Right lobe of liver (tissue), 6 donors: Measurements from ENCODE around the gene OR11G2. TPM values are rescaled to one million over a fixed set of nuclear protein-coding genes. Genes with fewer than 3 reads are reported as not detected.

Experiments used
- ATAC-seq, 4 donors: fragments of 200-7000 bp; cut with Tn5 transposase; one replicate each; pipeline ENCODE4 v1.9.1; 2020; ENCODE audit warnings: mild to moderate bottlenecking in 4 of 4, moderate library complexity in 4 of 4
- DNase-seq, 3 donors: peaks; one replicate each; pipeline ENCODE4 v3.0.0-alpha.2; 2020
- H3K27ac ChIP-seq, 3 donors: fragments of 200-600 bp; one replicate each; pipeline ENCODE4 v1.8.0; 2022
- H3K27me3 ChIP-seq, 2 donors: fragments of 200-600 bp; one replicate each; pipeline ENCODE4 v1.8.0; 2022
- H3K36me3 ChIP-seq, 4 donors: fragments of 200-600 bp; sonication (generic) in 1 of 4; one replicate each; pipeline versions ENCODE4 v1.5.1 to v1.8.0; 2017 to 2022; ENCODE audit warnings: control low read depth in 1 of 4
- H3K4me1 ChIP-seq, 4 donors: fragments of 200-600 bp; sonication (generic) in 1 of 4; one replicate each; pipeline versions ENCODE4 v1.5.1 to v1.8.0; 2017 to 2022; ENCODE audit warnings: control low read depth in 1 of 4
- H3K4me3 ChIP-seq, 3 donors: fragments of 200-600 bp; one replicate each; pipeline ENCODE4 v1.8.0; 2022
- H3K9me3 ChIP-seq, 4 donors: fragments of 200-600 bp; sonication (generic) in 1 of 4; one replicate each; pipeline versions ENCODE4 v1.5.1 to v1.8.0; 2017 to 2022; ENCODE audit warnings: control low read depth in 1 of 4
- POLR2A ChIP-seq: fragments of 450-650 bp; IDR thresholded peaks from one replicate; pipeline ENCODE4 v1.6.1; 2017; ENCODE audit warnings: antibody characterized with exemption, mild to moderate bottlenecking
- WGBS: methylation state at CpG from one replicate; pipeline ENCODE4 v1.1.6; 2018; ENCODE audit warnings: low coverage, low lambda C conversion rate; ENCODE audit not compliant: insufficient coverage; ENCODE audit errors: missing lambda C conversion rate; 5-methylcytosine and 5-hydroxymethylcytosine counted together
- intact Hi-C, 2 donors: fragments of 100-400 bp; cut with DNase I; formaldehyde crosslinking; loops; one replicate each; pipeline versions ENCODE4 v1.11.2 to v1.14.1; 2022
- total RNA-seq, 6 experiments: library from RNA; depleted of rRNA in 2 of 6; stranded (reverse); fragments of >200 nt in 2 of 6; fragmentation: NEBNext Ultra II Directional in 3 of 6; extraction: Animal tissue kit (Norgen Biotek cat#: 25700) in 3 of 6; gene quantifications; one replicate each; pipeline versions ENCODE4 v1.1.0 to v1.2.4, GENCODE V29; 2016 to 2023
- TF ChIP-seq, protein P1 (sequence below), 4 donors: fragments of 200-600 bp in 3 of 4; fragments of 450-650 bp in 1 of 4; IDR thresholded peaks; one replicate each; pipeline versions ENCODE4 v1.5.1 to v1.8.0; 2016 to 2022; ENCODE audit warnings: antibody characterized with exemption in 4 of 4, mild to moderate bottlenecking in 2 of 4
- donor health status: DM: no; HTN: yes; CAD: no.
- donor health status: DM: no; HTN: no; CAD: no.
- donor health status: DM: no; HTN: no; CAD: no.
- donor health status: DM: no; HTN: yes; CAD: no.
- donor health status: DM: no; HTN: yes; CAD: no.

The OR11G2 gene
- total RNA-seq, 6 experiments from 2014 or later, result not detected

DNA sequence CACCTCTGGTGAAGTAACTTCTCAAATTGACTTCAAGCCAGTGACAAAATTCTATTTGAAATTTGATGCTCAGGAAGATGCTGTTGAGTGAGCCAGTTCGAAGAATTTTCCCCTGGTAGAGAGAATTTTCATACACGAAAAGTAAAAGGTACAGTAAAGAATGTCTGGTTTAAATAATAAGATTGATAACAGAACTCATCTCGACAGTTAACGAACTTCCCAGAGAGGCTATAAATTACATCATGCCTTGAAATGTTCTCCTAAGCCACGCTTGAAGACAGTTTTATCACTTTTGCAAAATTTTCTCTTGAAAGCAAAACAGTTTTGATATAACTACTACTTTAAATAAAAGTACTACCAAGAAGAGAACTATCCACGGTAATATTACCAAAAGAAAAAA, 14.4 kb upstream of the OR11G2 start:
- intact Hi-C loops, result no loop called here
- ATAC-seq (no peak), DNase-seq (no peak)
- TF ChIP-seq POLR2A, result no peak
- TF ChIP-seq, protein P1, sequence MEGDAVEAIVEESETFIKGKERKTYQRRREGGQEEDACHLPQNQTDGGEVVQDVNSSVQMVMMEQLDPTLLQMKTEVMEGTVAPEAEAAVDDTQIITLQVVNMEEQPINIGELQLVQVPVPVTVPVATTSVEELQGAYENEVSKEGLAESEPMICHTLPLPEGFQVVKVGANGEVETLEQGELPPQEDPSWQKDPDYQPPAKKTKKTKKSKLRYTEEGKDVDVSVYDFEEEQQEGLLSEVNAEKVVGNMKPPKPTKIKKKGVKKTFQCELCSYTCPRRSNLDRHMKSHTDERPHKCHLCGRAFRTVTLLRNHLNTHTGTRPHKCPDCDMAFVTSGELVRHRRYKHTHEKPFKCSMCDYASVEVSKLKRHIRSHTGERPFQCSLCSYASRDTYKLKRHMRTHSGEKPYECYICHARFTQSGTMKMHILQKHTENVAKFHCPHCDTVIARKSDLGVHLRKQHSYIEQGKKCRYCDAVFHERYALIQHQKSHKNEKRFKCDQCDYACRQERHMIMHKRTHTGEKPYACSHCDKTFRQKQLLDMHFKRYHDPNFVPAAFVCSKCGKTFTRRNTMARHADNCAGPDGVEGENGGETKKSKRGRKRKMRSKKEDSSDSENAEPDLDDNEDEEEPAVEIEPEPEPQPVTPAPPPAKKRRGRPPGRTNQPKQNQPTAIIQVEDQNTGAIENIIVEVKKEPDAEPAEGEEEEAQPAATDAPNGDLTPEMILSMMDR (IDR thresholded peaks at IDR 0.05), result no peak
- Histone ChIP-seq H3K4me3 (no peak overlapping the region), H3K27me3 (no peaks in the 10 kb centered on the region), H3K9me3 (no peaks in the 10 kb centered on the region), H3K27ac (no peak overlapping the region), H3K4me1 (no peaks in the 10 kb centered on the region), H3K36me3 (no peaks in the 10 kb centered on the region)
- WGBS, result 42% methylated on average over 6 of the region's 6 CpGs

DNA sequence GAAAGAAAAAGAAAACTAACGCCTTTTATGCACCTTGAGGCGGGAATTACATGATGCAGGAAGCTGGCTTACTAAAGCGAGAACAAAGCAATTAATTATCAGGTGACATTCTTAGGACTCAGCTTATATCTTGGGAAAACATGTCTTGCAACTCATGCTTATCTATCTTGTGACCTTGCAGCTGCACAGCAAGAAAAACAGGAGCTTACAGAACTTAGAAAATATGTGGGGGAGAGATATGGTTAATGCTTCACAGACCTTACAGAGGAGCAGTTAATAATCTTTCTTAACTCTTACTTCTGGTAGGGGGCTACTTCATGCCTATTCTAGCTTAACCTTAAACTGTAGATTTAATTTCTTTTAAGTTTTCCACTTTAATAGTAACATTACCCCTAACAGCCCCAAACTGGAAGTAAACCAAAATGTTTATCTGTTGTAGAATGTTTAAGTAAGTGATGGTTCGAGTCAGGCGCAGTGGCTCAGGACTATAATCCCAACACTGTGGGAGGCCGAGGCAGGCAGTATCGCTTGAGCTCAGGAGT, 13.2 kb upstream of the OR11G2 start:
- WGBS, result 60% methylated on average over 7 of the region's 7 CpGs
- Histone ChIP-seq H3K27ac (no peak overlapping the region), H3K36me3 (no peaks in the 10 kb centered on the region), H3K27me3 (no peaks in the 10 kb centered on the region), H3K4me3 (no peak overlapping the region), H3K9me3 (no peaks in the 10 kb centered on the region), H3K4me1 (no peaks in the 10 kb centered on the region)
- ATAC-seq (no peak), DNase-seq (no peak)
- TF ChIP-seq POLR2A, result no peak
- TF ChIP-seq, protein P1 (IDR thresholded peaks at IDR 0.05), result no peak
- intact Hi-C loops, result no loop called here

DNA sequence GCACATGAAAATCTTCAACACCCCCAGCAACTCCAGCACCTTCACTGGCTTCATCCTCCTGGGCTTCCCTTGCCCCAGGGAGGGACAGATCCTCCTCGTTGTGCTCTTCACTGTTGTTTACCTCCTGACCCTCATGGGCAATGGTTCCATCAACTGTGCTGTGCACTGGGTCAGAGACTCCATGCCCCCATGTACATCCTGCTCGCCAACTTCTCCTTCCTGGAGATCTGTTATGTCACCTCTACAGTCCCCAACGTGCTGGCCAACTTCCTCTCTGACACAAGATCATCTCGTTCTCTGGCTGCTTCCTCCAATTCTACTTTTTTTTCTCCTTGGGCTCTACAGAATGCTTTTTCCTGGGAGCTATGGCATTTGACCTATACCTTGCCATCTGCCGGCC, 11.5 kb upstream of the OR11G2 start:
- intact Hi-C loops, result no loop called here
- DNase-seq (no peak), ATAC-seq (peak; percentile 50 to 78 (median 67))
- H3K9me3 ChIP-seq, result no peaks in the 10 kb centered on the region
- H3K27me3 ChIP-seq, result no peaks in the 10 kb centered on the region
- H3K27ac ChIP-seq, result no peak overlapping the region
- 29% methylated on average over 5 of the region's 5 CpGs for WGBS
- TF ChIP-seq, protein P1 (IDR thresholded peaks at IDR 0.05), result no peak
- TF ChIP-seq POLR2A, result no peak
- no peak overlapping the region for H3K4me3 ChIP-seq
- H3K36me3 ChIP-seq, result no peaks in the 10 kb centered on the region
- H3K4me1 ChIP-seq, result no peaks in the 10 kb centered on the region

DNA sequence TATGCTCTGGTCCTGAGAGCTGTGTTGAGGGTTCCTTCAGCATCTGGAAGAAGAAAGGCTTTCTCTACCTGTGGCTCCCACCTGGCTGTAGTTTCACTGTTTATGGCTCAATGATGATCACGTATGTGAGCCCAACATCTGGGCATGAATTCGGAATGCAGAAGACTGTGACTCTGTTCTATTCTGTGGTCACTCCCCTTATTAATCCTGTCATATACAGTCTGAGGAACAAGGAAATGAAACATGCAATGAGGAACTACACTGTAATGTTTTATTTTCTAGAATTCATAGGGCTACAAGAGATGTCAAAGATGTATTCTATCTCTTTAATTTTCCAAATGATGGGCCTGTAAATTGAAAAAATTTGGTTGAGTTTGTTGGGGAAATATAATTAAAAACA, 10.8 kb upstream of the OR11G2 start:
- no peaks in the 10 kb centered on the region for H3K9me3 ChIP-seq
- whole genome bisulfite sequencing, result 28% methylated on average over 2 of the region's 2 CpGs
- H3K27me3 ChIP-seq, result no peaks in the 10 kb centered on the region
- TF ChIP-seq, protein P1 (IDR thresholded peaks at IDR 0.05), result no peak
- no peak for TF ChIP-seq POLR2A
- intact Hi-C loops, result no loop called here
- no peaks in the 10 kb centered on the region for H3K4me1 ChIP-seq
- no peak overlapping the region for H3K27ac ChIP-seq
- ATAC-seq, result peak; percentile 16 to 60 (median 54)
- H3K36me3 ChIP-seq, result no peaks in the 10 kb centered on the region
- H3K4me3 ChIP-seq, result no peak overlapping the region
- no peak for DNase-seq

DNA sequence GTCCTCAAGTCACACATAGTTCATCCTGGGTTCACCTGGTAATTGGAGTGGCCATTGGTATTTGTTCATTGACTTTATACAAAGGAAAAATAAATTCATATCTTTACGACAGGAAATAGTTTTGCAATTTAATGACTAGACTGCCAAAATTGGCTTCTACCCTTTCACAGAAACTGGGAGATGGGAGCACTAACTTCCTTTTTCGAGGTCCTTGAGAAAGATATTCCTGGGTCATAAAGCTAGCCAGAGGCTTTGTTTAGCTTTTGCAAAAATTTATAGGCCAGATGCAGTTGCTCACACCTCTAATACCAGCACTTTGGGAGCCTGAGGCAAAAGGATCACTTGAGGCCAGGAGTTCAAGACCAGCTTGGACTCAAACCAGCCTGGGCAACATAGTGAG, 10.2 kb upstream of the OR11G2 start:
- ATAC-seq, result peak in 1 of 4 donors; percentile 21
- H3K27ac ChIP-seq, result no peak overlapping the region

More for the DNA sequence above, 10.2 kb upstream of the OR11G2 start:
- intact Hi-C loops, result no loop called here
- DNase-seq, result no peak
- 16% methylated on average over 2 of the region's 2 CpGs for WGBS
- H3K4me1 ChIP-seq, result no peaks in the 10 kb centered on the region
- H3K27me3 ChIP-seq, result no peaks in the 10 kb centered on the region
- H3K36me3 ChIP-seq, result no peaks in the 10 kb centered on the region
- TF ChIP-seq, protein P1 (IDR thresholded peaks at IDR 0.05), result no peak
- no peak for TF ChIP-seq POLR2A
- H3K9me3 ChIP-seq, result no peaks in the 10 kb centered on the region
- no peak overlapping the region for H3K4me3 ChIP-seq
